GM06990 (cell line): ENCODE data around the gene NEK1.

Experiments used
- DNase-seq: peaks from one replicate; pipeline ENCODE4 v3.0.0-alpha.2; 2011; ENCODE audit not compliant: insufficient read length; ENCODE audit errors: extremely low read depth
- H3K27me3 ChIP-seq: replicated peaks from 2 replicates; pipeline ENCODE4 v1.6.0; 2011; ENCODE audit warnings: low read length; ENCODE audit not compliant: control insufficient read depth, insufficient read depth
- H3K36me3 ChIP-seq: 2 replicates; pipeline ENCODE4 v1.5.1; 2011; ENCODE audit warnings: low read length; ENCODE audit not compliant: control insufficient read depth, insufficient read depth
- H3K4me3 ChIP-seq: replicated peaks from 2 replicates; pipeline ENCODE4 v1.5.1; 2011; ENCODE audit warnings: low read depth, mild to moderate bottlenecking, control low read depth, low read length
- CTCF ChIP-seq: IDR thresholded peaks from 2 replicates; pipeline ENCODE4 v1.5.1; 2011; ENCODE audit warnings: low read length, control low read depth, mild to moderate bottlenecking, inconsistent platforms; ENCODE audit not compliant: insufficient read depth, poor library complexity, severe bottlenecking

NEK1 gene

GRCh38 chr4:169632896-169633295 is 20.5 kb upstream of the NEK1 start:
- no peaks in the 10 kb centered on the region; the same call in 1 of the 2 replicates for H3K36me3 ChIP-seq

GRCh38 chr4:169630069-169630468 is 17.7 kb upstream of the NEK1 start:
- Histone ChIP-seq H3K4me3 (no peak overlapping the region), H3K36me3 (no peaks in the 10 kb centered on the region; the same call in 1 of the 2 replicates), H3K27me3 (no peaks in the 10 kb centered on the region)
- TF ChIP-seq CTCF, result no peak
- DNase-seq, result no peak

More at GRCh38 chr4:169632896-169633295, 20.5 kb upstream of the NEK1 start:
- no peak for TF ChIP-seq CTCF
- no peaks in the 10 kb centered on the region for H3K27me3 ChIP-seq
- no peak for DNase-seq
- H3K4me3 ChIP-seq, result no peak overlapping the region

GRCh38 chr4:169628579-169628978 is 16.2 kb upstream of the NEK1 start:
- Histone ChIP-seq H3K4me3 (no peak overlapping the region), H3K36me3 (no peaks in the 10 kb centered on the region; the same call in 1 of the 2 replicates), H3K27me3 (no peaks in the 10 kb centered on the region)
- TF ChIP-seq CTCF, result no peak
- no peak for DNase-seq

- Histone ChIP-seq H3K4me3 (no peak overlapping the region), H3K27me3 (no peaks in the 10 kb centered on the region), H3K36me3 (no peaks in the 10 kb centered on the region; the same call in 1 of the 2 replicates)
- no peak for DNase-seq
- no peak for TF ChIP-seq CTCF
Observed at GRCh38 chr4:169627307-169627706, 14.9 kb upstream of the NEK1 start.

GRCh38 chr4:169626331-169627282 is 14.2 kb upstream of the NEK1 start:
- Histone ChIP-seq H3K36me3 (no peaks in the 10 kb centered on the region; the same call in 1 of the 2 replicates), H3K27me3 (no peaks in the 10 kb centered on the region), H3K4me3 (no peak overlapping the region)
- TF ChIP-seq CTCF, result no peak
- no peak for DNase-seq
